Erythroblast (primary cell): ENCODE results near the gene ANO10.

Experiments
- GATA1 ChIP-seq: IDR thresholded peaks from 2 replicates; pipeline ENCODE4 v1.6.1; 2011; ENCODE audit warnings: low read depth, mild to moderate bottlenecking, control low read depth, low read length, moderate library complexity
- POLR2A ChIP-seq: IDR thresholded peaks from 2 replicates; pipeline ENCODE4 v1.6.1; 2011; ENCODE audit warnings: mild to moderate bottlenecking, low read length

- TF ChIP-seq POLR2A (no peak), GATA1 (no peak)
Observed at GRCh38 chr3:43618142-43618541, 3.7 kb downstream of the ANO10 start.
